HCT116 (cell line): ENCODE measurements around the gene CABYR. TPM values are rescaled to one million over a fixed set of nuclear protein-coding genes. Genes with fewer than 3 reads are reported as not detected.

Experiments used
- ATAC-seq: fragments of 200-7000 bp; cut with Tn5 transposase; 2 replicates; pipeline ENCODE4 v1.9.1; 2020; ENCODE audit warnings: mild to moderate bottlenecking, moderate library complexity
- BruUV-seq: library from RNA; stranded (reverse); fragments of 400-500 nt; replicated peaks from 2 replicates; lab custom pipeline; 2021; lab: Mats Ljungman, UMichigan
- CTCF ChIA-PET: fragments of 300-600 bp; sonication (Branson Sonifier 250); formaldehyde crosslinking; loops from one replicate; lab custom pipeline; 2021; ENCODE audit warnings: antibody characterized with exemption; lab: Charles Lee
- POLR2A ChIA-PET: fragments of 300-600, 350-600 bp; sonication (Branson Sonifier 250); formaldehyde crosslinking; loops from one replicate; lab custom pipeline; 2021; ENCODE audit warnings: antibody characterized with exemption; lab: Charles Lee
- RAD21 ChIA-PET, 2 experiments: fragments of 300-600 bp; sonication (Branson Sonifier 250); formaldehyde crosslinking; loops; one replicate each; lab custom pipeline; 2023; ENCODE audit warnings: low total read pairs in 2 of 2; ENCODE audit not compliant: uncharacterized antibody in 2 of 2, unreplicated experiment in 2 of 2, low non-redundant PET in 1 of 2; lab: Charles Lee
- DNase-seq: peaks from one replicate; pipeline ENCODE4 v3.0.0-alpha.2; 2010; ENCODE audit warnings: low read depth, low spot score
- H2AFZ ChIP-seq: fragments of 200-600 bp; shearing (Covaris generic), sonication (generic); 2 replicates; pipeline ENCODE4 v1.6.1; 2017; ENCODE audit warnings: low read depth, mixed run types, mixed read lengths, antibody characterized with exemption, low read length; ENCODE audit not compliant: poor library complexity, severe bottlenecking
- H3K27ac ChIP-seq: 2 replicates; pipeline ENCODE4 v1.5.1; 2012; ENCODE audit warnings: low read depth, low read length
- H3K27me3 ChIP-seq: fragments of 200-600 bp; sonication (generic); 2 replicates; pipeline ENCODE4 v1.6.1; 2016; ENCODE audit warnings: mixed run types, low read length, mixed read lengths; ENCODE audit not compliant: insufficient read depth
- H3K36me3 ChIP-seq, 2 experiments: fragments of 200-500 bp in 1 of 2; fragments of 200-600 bp in 1 of 2; sonication (Bioruptor generic) in 1 of 2; sonication (generic) in 1 of 2; 2 replicates each; pipeline versions ENCODE4 v1.5.1 to v1.6.1; 2014 to 2016; ENCODE audit warnings: low read length in 2 of 2, inconsistent platforms in 1 of 2, mixed read lengths in 1 of 2, mixed run types in 1 of 2; ENCODE audit not compliant: insufficient read depth in 2 of 2, control insufficient read depth in 1 of 2
- H3K4me1 ChIP-seq, 2 experiments: fragments of 200-600 bp in 1 of 2; sonication (generic) in 1 of 2; 2 replicates each; pipeline versions ENCODE4 v1.5.1 to v1.6.1; 2012 to 2017; ENCODE audit warnings: low read length in 2 of 2, inconsistent platforms in 1 of 2, mild to moderate bottlenecking in 1 of 2, mixed read lengths in 1 of 2, mixed run types in 1 of 2, moderate library complexity in 1 of 2; ENCODE audit not compliant: insufficient read depth in 2 of 2, control insufficient read depth in 1 of 2
- H3K4me2 ChIP-seq: fragments of 200-600 bp; sonication (generic); 2 replicates; pipeline ENCODE4 v1.6.1; 2017; ENCODE audit warnings: mixed run types, low read length, mixed read lengths
- H3K4me3 ChIP-seq, 2 experiments: fragments of 200-600 bp in 1 of 2; sonication (generic) in 1 of 2; replicated peaks in 1 of 2; 2 replicates each; pipeline ENCODE4 v1.5.1; 2011 to 2016; ENCODE audit warnings: low read length in 2 of 2, control low read depth in 1 of 2, low read depth in 1 of 2, mild to moderate bottlenecking in 1 of 2, mixed read lengths in 1 of 2, mixed run types in 1 of 2
- H3K79me2 ChIP-seq: fragments of 200-600 bp; sonication (generic); 2 replicates; pipeline ENCODE4 v1.6.1; 2017; ENCODE audit warnings: mild to moderate bottlenecking, mixed run types, low read length, moderate library complexity, mixed read lengths; ENCODE audit not compliant: insufficient read depth
- H3K9ac ChIP-seq: fragments of 200-600 bp; sonication (generic); 2 replicates; pipeline ENCODE4 v1.6.1; 2016; ENCODE audit warnings: low read length, mixed read lengths
- H3K9me2 ChIP-seq: fragments of 200-600 bp; sonication (generic), shearing (Covaris generic); 2 replicates; pipeline ENCODE4 v1.6.1; 2017; ENCODE audit warnings: mixed run types, mild to moderate bottlenecking, moderate library complexity; ENCODE audit not compliant: insufficient read depth
- H3K9me3 ChIP-seq, 2 experiments: fragments of 200-500 bp in 1 of 2; fragments of 200-600 bp in 1 of 2; sonication (Bioruptor generic) in 1 of 2; sonication (generic) in 1 of 2; 2 replicates each; pipeline ENCODE4 v1.6.1; 2014 to 2017; ENCODE audit warnings: low read length in 2 of 2, mixed read lengths in 2 of 2, inconsistent platforms in 1 of 2, low read depth in 1 of 2, mild to moderate bottlenecking in 1 of 2, mixed run types in 1 of 2, moderate library complexity in 1 of 2; ENCODE audit not compliant: control insufficient read depth in 1 of 2, insufficient read depth in 1 of 2
- H4K20me1 ChIP-seq: fragments of 200-600 bp; sonication (generic), shearing (Covaris generic); 2 replicates; pipeline ENCODE4 v1.6.1; 2017; ENCODE audit warnings: mixed run types, mild to moderate bottlenecking, moderate library complexity; ENCODE audit not compliant: insufficient read depth
- CEBPB ChIP-seq: IDR thresholded peaks from 2 replicates; pipeline ENCODE4 v1.6.1; 2012; ENCODE audit warnings: low read depth
- ELF1 ChIP-seq: IDR thresholded peaks from 2 replicates; pipeline ENCODE4 v1.6.1; 2012; ENCODE audit warnings: low read depth, borderline replicate concordance
- EZH2 ChIP-seq: fragments of 200-600 bp; sonication (generic); IDR thresholded peaks from 2 replicates; pipeline ENCODE4 v1.6.1; 2017; ENCODE audit warnings: antibody characterized with exemption, mixed run types
- FOSL1 ChIP-seq: IDR thresholded peaks from 2 replicates; pipeline ENCODE4 v1.6.1; 2012; ENCODE audit warnings: low read depth
- JUND ChIP-seq: IDR thresholded peaks from 2 replicates; pipeline ENCODE4 v1.6.1; 2012
- MAX ChIP-seq: IDR thresholded peaks from 2 replicates; pipeline ENCODE4 v1.6.1; 2012
- YY1 ChIP-seq: IDR thresholded peaks from 2 replicates; pipeline ENCODE4 v1.6.1; 2011; ENCODE audit warnings: low read length, low read depth, moderate library complexity, mild to moderate bottlenecking; ENCODE audit not compliant: insufficient replicate concordance; ENCODE audit errors: extremely low read depth
- ZBTB33 ChIP-seq: IDR thresholded peaks from 2 replicates; pipeline ENCODE4 v1.6.1; 2011; ENCODE audit warnings: mild to moderate bottlenecking, low read length, moderate library complexity; ENCODE audit not compliant: insufficient replicate concordance; ENCODE audit errors: extremely low read depth
- ZFX ChIP-seq: fragments of 450-650 bp; IDR thresholded peaks from 2 replicates; pipeline ENCODE4 v1.6.1; 2017
- ZNF274 ChIP-seq: fragments of 200-500 bp; sonication (Bioruptor generic); IDR thresholded peaks from 2 replicates; pipeline ENCODE4 v1.6.1; 2014; ENCODE audit warnings: mild to moderate bottlenecking, low read depth, low read length, inconsistent platforms
- intact Hi-C: fragments of 100-400 bp; cut with micrococcal nuclease; formaldehyde crosslinking; loops from 2 replicates; pipeline ENCODE4 v1.10.0; 2022
- total RNA-seq: library from RNA; stranded (reverse); gene quantifications from one replicate; pipeline ENCODE4 v1.2.1, GENCODE V29; 2021; ENCODE audit not compliant: unreplicated experiment

Gene CABYR
- total RNA-seq, 1 experiment from 2014 or later = not detected

DNA sequence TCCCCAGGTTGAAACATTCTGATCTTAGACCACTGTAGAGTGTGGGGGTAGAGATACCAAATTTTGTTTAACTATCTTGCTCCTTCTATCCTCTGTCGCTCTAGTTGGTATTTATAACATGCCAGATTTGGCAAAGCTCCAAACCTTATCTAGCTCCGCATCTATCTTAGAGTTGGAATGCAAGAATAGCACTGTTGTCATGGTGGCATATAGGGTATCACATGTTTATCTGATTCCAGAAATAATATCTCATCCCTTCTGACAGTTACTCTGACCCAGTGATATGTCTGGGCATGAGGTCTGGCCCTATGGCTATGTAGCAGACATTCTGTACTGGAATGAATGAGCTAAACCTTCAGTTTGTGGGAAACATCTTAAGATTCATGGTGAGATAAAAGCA is 51.7 kb downstream of the CABYR start (continued):
- TF ChIP-seq CEBPB (no peak), MAX (no peak), EZH2 (no peak), YY1 (no peak), ELF1 (no peak), JUND (no peak), FOSL1 (no peak)

GRCh38 chr18:24195296-24196053 is 56.6 kb downstream of the CABYR start:
- no peak overlapping the region for H2AFZ ChIP-seq
- CTCF ChIA-PET = no interaction called here

More at GRCh38 chr18:24195296-24196053, 56.6 kb downstream of the CABYR start:
- POLR2A ChIA-PET = no interaction called here
- intact Hi-C loops = no loop called here
- H3K4me1 ChIP-seq = no peaks in the 10 kb centered on the region
- no TSS peak for BruUV-seq
- TF ChIP-seq ZBTB33 (no peak), JUND (no peak), ZFX (no peak), ZNF274 (no peak), YY1 (no peak)
- H3K27me3 ChIP-seq = no peaks in the 10 kb centered on the region
- no peak overlapping the region for H3K4me2 ChIP-seq
- ATAC-seq (no peak), DNase-seq (no peak)
- H3K36me3 ChIP-seq = no peaks in the 10 kb centered on the region
- RAD21 ChIA-PET = no interaction called here
- H3K9me3 ChIP-seq = no peaks in the 10 kb centered on the region
- H3K4me3 ChIP-seq = no peak overlapping the region
- H3K79me2 ChIP-seq = no peaks in the 10 kb centered on the region
- H3K9me2 ChIP-seq = no peaks in the 10 kb centered on the region
- no peak overlapping the region for H3K9ac ChIP-seq
- no peaks in the 10 kb centered on the region; the same call in 1 of the 2 replicates for H4K20me1 ChIP-seq
- H3K27ac ChIP-seq = no peak overlapping the region
